ENCODE results near the gene RPS6KB2. TPM values are rescaled to one million over a fixed set of nuclear protein-coding genes. Genes with fewer than 3 reads are reported as not detected.

Gene RPS6KB2
- total and polyA plus RNA-seq, 2 of the 4 experiments (the other 2 are of a cell fraction), result 50.7 to 58.4 TPM

- TF ChIP-seq BHLHE40 (IDR thresholded peaks at IDR 0.05; ENCODE audit: low read depth, low read length), result no peak
These were observed 29.4 kb upstream of the RPS6KB2 start (continued) for GRCh38 chr11:67398661-67399563.

- Histone ChIP-seq H3K4me3 (ENCODE audit: insufficient read depth, low read depth, low read length) (peak overlapping the region; percentile 72), H2BK5ac (ENCODE audit: low read depth, low read length, poor library complexity, severe bottlenecking) (peak overlapping the region; percentile 5), H3K14ac (replicated peaks; ENCODE audit: low read depth, low read length) (peak overlapping the region; percentile 89), H3K4me1 (ENCODE audit: control insufficient read depth, insufficient read depth, low read length) (peaks cover 13% of the 10 kb centered on the region), H3K18ac (ENCODE audit: low read depth, low read length) (no peak overlapping the region), H3K27me3 (ENCODE audit: control insufficient read depth, insufficient read depth, low read length) (no peaks in the 10 kb centered on the region), H2BK20ac (ENCODE audit: low read depth, low read length) (no peak overlapping the region), H3K23ac (ENCODE audit: low read depth, low read length) (peak overlapping the region; percentile 86), H2AK9ac (replicated peaks; ENCODE audit: low read depth, low read length, poor library complexity) (peak overlapping the region; percentile 99), H3K9me1 (ENCODE audit: insufficient read depth, low read length) (no peaks in the 10 kb centered on the region), H3K27ac (ENCODE audit: insufficient read depth, low read length) (peak overlapping the region; percentile 87), H4K91ac (ENCODE audit: insufficient read depth, low read depth, low read length) (peak overlapping the region; percentile 2; the same call in 1 of the 2 replicates), H3K56ac (ENCODE audit: extremely low read depth, insufficient read depth, low read length) (no peak overlapping the region; the same call in none of the 2 replicates), H3K36me3 (ENCODE audit: control insufficient read depth, insufficient read depth, low read length) (peaks cover 41% of the 10 kb centered on the region), H3K9ac (ENCODE audit: low read depth, low read length) (peak overlapping the region; percentile 84), H2BK120ac (ENCODE audit: low read depth, low read length) (no peak overlapping the region), H4K20me1 (ENCODE audit: insufficient read depth, low read length) (peaks cover 33% of the 10 kb centered on the region), H3K9me3 (ENCODE audit: control insufficient read depth, insufficient read depth, low read length) (no peaks in the 10 kb centered on the region), H2BK15ac (ENCODE audit: low read depth, low read length) (no peak overlapping the region), H2AK5ac (ENCODE audit: low read depth, low read length) (peak overlapping the region; percentile 66), H4K5ac (ENCODE audit: low read depth, low read length) (no peak overlapping the region), H3K79me1 (ENCODE audit: low read depth in 1 of 2, low read length in 2 of 2) (peaks cover 17 to 35% of the 10 kb centered on the region in 2 experiments; a peak in 3 of 4 replicates), H2AFZ (replicated peaks; ENCODE audit: low read length, poor library complexity) (peak overlapping the region; percentile 8), H3K4ac (ENCODE audit: low read depth, low read length) (peak overlapping the region; percentile 76), H4K8ac (ENCODE audit: low read depth in 2 of 2, low read length in 2 of 2) (peak overlapping the region in 1 of 2 experiments; percentile 86; a peak in 1 of 4 replicates), H3K4me2 (ENCODE audit: low read depth, low read length) (peak overlapping the region; percentile 98)
- ChIA-PET CTCF (interaction anchor here (0.7 kb wide), 1 partner anchor 73 kb away, joined by 3 read pairs; no protein-coding TSS in a partner anchor), POLR2A (ENCODE audit: unreplicated experiment) (interaction anchor here (0.5 to 1.2 kb wide), 2 partner anchors 44 to 69 kb away, joined by 4 to 7 read pairs; partner anchors contain the start of gene TMEM134)
- WGBS, 2 experiments (ENCODE audit: extremely low coverage in 2 of 2, insufficient read length in 1 of 2), result 51% methylated on average over 12 of the region's 23 CpGs; no CpG with 5 or more reads in 1 of the 2 experiments
- intact Hi-C loops (cut with micrococcal nuclease), result loop anchor here (2.0 kb wide), 1 partner anchor 108 kb away; the partner anchor contains the start of gene CDK2AP2
- no peak for DNase-seq
- dilution Hi-C loops (cut with HindIII; ENCODE audit: low sequenced_read_pairs, unreplicated experiment), result no loop called here
- ATAC-seq (ENCODE audit: low read depth), result no peak
- in situ Hi-C loops (cut with MboI; ENCODE audit: low sequenced_read_pairs), result no loop called here
- BruUV-seq (replicated peaks), result no TSS peak
- TF ChIP-seq MAZ (IDR thresholded peaks at IDR 0.05; ENCODE audit: borderline replicate concordance, low read depth, low read length), result no peak
- TF ChIP-seq NFE2L2 (IDR thresholded peaks at IDR 0.05; ENCODE audit: low read depth, low read length), result no peak
- no peak for TF ChIP-seq SMC3 (IDR thresholded peaks at IDR 0.05; ENCODE audit: low read depth, low read length)
- TF ChIP-seq RCOR1 (IDR thresholded peaks at IDR 0.05; ENCODE audit: insufficient replicate concordance, low read length), result no peak
- TF ChIP-seq MXI1 (IDR thresholded peaks at IDR 0.05; ENCODE audit: borderline replicate concordance, low read depth, low read length), result no peak
- no peak for TF ChIP-seq USF2 (IDR thresholded peaks at IDR 0.05; ENCODE audit: low read depth, low read length)
- no peak for TF ChIP-seq RFX5 (IDR thresholded peaks at IDR 0.05; ENCODE audit: low read depth, low read length)
- no peak for TF ChIP-seq CHD1 (IDR thresholded peaks at IDR 0.05; ENCODE audit: low read depth, low read length)
- no peak for TF ChIP-seq BHLHE40 (IDR thresholded peaks at IDR 0.05; ENCODE audit: low read depth, low read length)
- no peak for TF ChIP-seq ELK1 (IDR thresholded peaks at IDR 0.05; ENCODE audit: borderline replicate concordance, low read depth, low read length)
- no peak for TF ChIP-seq RAD21 (IDR thresholded peaks at IDR 0.05; ENCODE audit: low read length)
- no peak for TF ChIP-seq MAFK (IDR thresholded peaks at IDR 0.05; ENCODE audit: low read depth, low read length)
These were observed 27.9 kb upstream of the RPS6KB2 start for GRCh38 chr11:67400251-67400941.
